ENCODE results near the gene PPP1R3D. TPM values are rescaled to one million over a fixed set of nuclear protein-coding genes. Genes with fewer than 3 reads are reported as not detected.

The PPP1R3D gene
- total and polyA plus RNA-seq, 10 of the 15 experiments (the other 5 are each of a cell fraction or from before 2014, with no cell fraction given), result 0.39 to 4.8 (median 2.9) TPM

- Histone ChIP-seq H2AFZ (ENCODE audit: control insufficient read depth, low read depth, low read length) (peak overlapping the region; percentile 75), H3K4me1 (ENCODE audit: control insufficient read depth, insufficient read depth, low read length) (peaks cover 6% of the 10 kb centered on the region), H3K4me2 (ENCODE audit: control insufficient read depth, insufficient read depth) (peak overlapping the region; percentile 54; the same call in 1 of the 2 replicates), H4K20me1 (ENCODE audit: control insufficient read depth, insufficient read depth) (no peaks in the 10 kb centered on the region), H3K27ac (ENCODE audit: control insufficient read depth, insufficient read depth) (0 out of 2 replicates have a peak overlapping the region, but pooled peaks have one; percentile 18), H3K36me3 (ENCODE audit: control insufficient read depth in 2 of 2, insufficient read depth in 2 of 2, low read length in 1 of 2) (peaks cover 0 to 1% of the 10 kb centered on the region in 2 experiments; a peak in 1 of 4 replicates), H3K79me2 (ENCODE audit: control insufficient read depth, insufficient read depth, low read length) (no peaks in the 10 kb centered on the region), H3K9ac (ENCODE audit: control insufficient read depth, insufficient read depth, low read length) (no peak overlapping the region), H3K9me3 (replicated peaks; ENCODE audit: control insufficient read depth, insufficient read depth, low read length) (no peaks in the 10 kb centered on the region), H3K27me3 (replicated peaks in 1 of 2; ENCODE audit: control insufficient read depth in 2 of 2, insufficient read depth in 2 of 2, low read length in 1 of 2) (no peaks in the 10 kb centered on the region), H3K4me3 (no peak overlapping the region)
- SMC1A ChIA-PET (ENCODE audit: uncharacterized antibody, unreplicated experiment), result interaction anchor here (0.6 to 1.9 kb wide), 8 partner anchors 9 to 876 kb away, joined by 3 to 8 read pairs (median 3); partner anchors contain the start of genes FAM217B, PPP1R3D and SYCP2
- TF ChIP-seq NFXL1 (IDR thresholded peaks at IDR 0.05; ENCODE audit: borderline replicate concordance) (no peak), KAT2A (conservative IDR thresholded peaks at IDR 0.05; ENCODE audit: control insufficient read depth, low read depth, low read length) (no peak), ZNF384 (IDR thresholded peaks at IDR 0.05; ENCODE audit: borderline replicate concordance, low read depth, low read length) (peak; percentile 96), CTCF (IDR thresholded peaks at IDR 0.05 in 2 of 3, conservative IDR thresholded peaks at IDR 0.05 in 1 of 3; ENCODE audit: control insufficient read depth in 2 of 3, extremely low read depth in 1 of 3, insufficient read depth in 1 of 3, low read depth in 3 of 3, low read length in 3 of 3) (peak; percentile 44 to 59 (median 57); a peak in 5 of 6 replicates), SMC3 (IDR thresholded peaks at IDR 0.05; ENCODE audit: borderline replicate concordance, low read length) (peak; percentile 35; the same call in 1 of the 2 replicates), RAD21 (IDR thresholded peaks at IDR 0.05; ENCODE audit: insufficient read depth, low read depth, low read length) (peak; percentile 65)
- WGBS (ENCODE audit: insufficient coverage, insufficient replicate concordance, low lambda C conversion rate, missing lambda C conversion rate), result 23% methylated on average over 7 of the region's 7 CpGs
- in situ Hi-C loops (cut with MboI), result no loop called here
- ATAC-seq, result peak; percentile 88
- no peak for DNase-seq (ENCODE audit: low read depth, low spot score)
- POLR2A ChIA-PET, result interaction anchor here (0.6 to 1.2 kb wide), 2 partner anchors 9 to 17 kb away, joined by 3 to 5 read pairs; partner anchors contain the start of genes FAM217B and PPP1R3D
- BruUV-seq (replicated peaks), result no TSS peak
- CTCF ChIA-PET, result interaction anchor here (0.6 to 12.8 kb wide), 15 partner anchors 9 to 683 kb away, joined by 3 to 173 read pairs (median 4); partner anchors contain the start of genes CDH26, FAM217B, PPP1R3D and SYCP2
- peak; percentile 66 for FAIRE-seq
- intact Hi-C loops (cut with micrococcal nuclease; ENCODE audit: unreplicated experiment), result loop anchor here (10.0 kb wide), 1 partner anchor 106 kb away; no protein-coding TSS in a partner anchor
- RAD21 ChIA-PET (ENCODE audit: unreplicated experiment), result interaction anchor here (0.6 to 1.3 kb wide), 3 partner anchors 9 to 314 kb away, joined by 3 to 4 read pairs (median 4); partner anchors contain the start of genes FAM217B and PPP1R3D
Measured at GRCh38 chr20:59948828-59949720, 9.0 kb upstream of the PPP1R3D start.

Measured in GM12878 (cell line).